T follicular helper cell (primary cell): Measurements from ENCODE around the gene PTPRN2.

Source experiments
- DNase-seq: peaks from one replicate; pipeline ENCODE4 v3.0.0-alpha.2; 2020; ENCODE audit warnings: low read depth

Gene PTPRN2

GRCh38 chr7:157829491-157829890, 758.1 kb downstream of the PTPRN2 start:
- DNase-seq: no peak

- DNase-seq: no peak
Observed at GRCh38 chr7:157828881-157829280, 758.7 kb downstream of the PTPRN2 start.

- DNase-seq: no peak
Observed at GRCh38 chr7:157828190-157828589, 759.4 kb downstream of the PTPRN2 start.

DNA sequence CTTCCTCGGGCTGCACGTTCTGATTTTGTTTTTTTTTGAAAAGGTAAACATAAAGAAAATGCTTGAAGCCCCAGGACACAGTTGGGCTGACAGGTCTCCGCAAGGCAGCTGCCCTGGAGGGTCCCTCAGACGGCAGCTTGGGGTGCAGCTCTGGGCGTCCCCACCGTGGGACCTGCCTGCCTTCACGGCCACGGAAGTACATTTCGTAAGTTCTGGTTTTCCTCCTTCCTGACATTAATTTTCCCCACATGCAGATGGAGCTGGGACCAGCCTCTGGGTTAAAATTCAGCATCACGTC, 759.8 kb downstream of the PTPRN2 start:
- DNase-seq: no peak

- DNase-seq: no peak
Observed at GRCh38 chr7:157827045-157827862, 760.4 kb downstream of the PTPRN2 start.

DNA sequence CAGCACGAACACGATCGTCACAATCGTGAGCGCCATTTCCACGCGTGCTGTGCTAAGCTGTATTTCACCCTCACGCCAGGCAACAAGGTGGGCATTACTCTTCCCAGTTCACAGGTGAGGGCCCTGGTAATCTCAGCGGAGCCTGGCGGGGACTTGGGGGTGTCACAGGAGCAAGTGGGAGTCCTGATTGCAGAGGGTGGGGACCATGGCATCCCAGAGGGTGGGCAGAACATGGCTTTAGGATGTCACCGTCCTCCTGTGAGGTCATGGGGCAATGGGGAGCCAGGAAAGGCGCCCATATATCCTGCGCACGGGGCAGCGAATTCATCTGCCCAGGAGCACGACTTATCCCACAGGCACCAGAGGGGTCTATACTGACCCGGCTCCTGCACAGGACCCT, 761.1 kb downstream of the PTPRN2 start:
- no peak for DNase-seq

GRCh38 chr7:157825325-157825724, 762.3 kb downstream of the PTPRN2 start:
- no peak for DNase-seq

- no peak for DNase-seq
Observed at GRCh38 chr7:157824819-157825121, 762.9 kb downstream of the PTPRN2 start.

DNA sequence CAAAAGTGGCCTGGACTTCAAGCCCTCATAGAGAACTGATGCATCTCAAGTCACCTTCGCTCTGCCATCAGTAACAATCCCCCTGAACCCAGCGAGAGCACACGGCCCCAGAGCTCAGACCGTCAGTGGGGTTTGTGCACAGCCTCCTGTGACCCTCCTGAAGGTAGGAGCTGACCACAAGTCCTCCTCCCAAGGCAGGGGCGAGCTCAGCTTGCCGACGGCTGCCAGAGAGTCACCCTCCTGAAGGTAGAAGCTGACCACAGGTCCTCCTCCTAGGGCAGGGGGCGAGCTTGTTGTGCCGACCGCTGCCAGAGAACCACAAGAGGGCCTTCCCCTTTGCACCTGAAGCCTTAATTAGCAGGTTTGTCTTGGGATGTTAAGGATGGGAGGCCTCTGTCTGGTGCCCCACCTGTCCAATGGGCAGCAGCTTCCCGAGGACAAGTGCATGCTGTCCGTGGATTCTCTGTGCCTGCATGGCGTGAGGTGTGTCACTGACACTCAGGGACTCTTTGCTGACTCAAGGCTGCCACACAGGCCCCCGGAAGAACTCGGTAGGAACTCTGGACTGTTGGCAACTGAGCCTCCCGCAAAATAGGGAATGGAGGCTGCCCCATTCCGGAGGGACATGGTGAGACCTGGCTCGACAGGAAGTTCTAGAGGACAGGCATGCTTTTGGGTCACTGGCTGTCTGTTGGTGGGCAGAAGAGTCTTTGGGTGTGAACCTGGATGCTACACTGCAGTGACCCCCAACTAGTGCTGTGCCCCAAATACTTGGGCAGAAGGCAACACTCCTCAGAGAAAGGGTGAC, 763.4 kb downstream of the PTPRN2 start:
- DNase-seq: no peak

DNA sequence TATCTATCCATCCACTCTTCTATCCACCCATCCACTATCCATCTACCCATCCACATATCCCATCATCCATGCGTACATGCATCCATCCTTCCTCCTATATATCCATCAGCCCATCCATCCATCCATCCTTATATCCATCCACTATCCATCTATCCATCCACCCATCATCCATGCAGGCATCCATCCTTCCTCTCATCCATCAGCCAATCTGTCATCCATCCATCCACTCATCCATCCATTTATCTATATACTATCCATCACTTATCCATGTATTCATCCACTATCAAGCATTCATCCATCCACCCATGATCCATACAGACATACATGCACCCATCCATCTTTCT, 765.0 kb downstream of the PTPRN2 start:
- DNase-seq: no peak

- no peak for DNase-seq
Observed at GRCh38 chr7:157821959-157822687, 765.5 kb downstream of the PTPRN2 start.

DNA sequence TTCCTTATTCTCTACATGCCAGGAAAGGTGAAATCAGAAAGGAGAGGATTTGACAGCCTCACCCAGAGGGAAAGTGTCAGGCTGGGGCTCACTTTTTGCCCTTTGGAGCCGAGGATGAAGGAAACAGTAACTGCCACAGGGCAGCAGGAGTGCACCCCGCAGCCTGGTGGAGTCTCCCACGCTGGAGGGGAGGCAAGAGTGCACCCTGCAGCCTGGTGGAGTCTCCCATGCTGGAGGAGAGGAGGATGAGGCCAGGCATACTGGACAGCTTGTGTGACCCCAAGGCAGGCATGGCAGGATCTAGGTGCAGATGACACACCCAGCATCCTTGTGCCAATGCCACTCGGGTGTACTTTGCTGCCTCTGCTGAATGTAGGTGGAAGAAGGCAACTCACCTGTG, 766.8 kb downstream of the PTPRN2 start:
- DNase-seq: no peak

DNA sequence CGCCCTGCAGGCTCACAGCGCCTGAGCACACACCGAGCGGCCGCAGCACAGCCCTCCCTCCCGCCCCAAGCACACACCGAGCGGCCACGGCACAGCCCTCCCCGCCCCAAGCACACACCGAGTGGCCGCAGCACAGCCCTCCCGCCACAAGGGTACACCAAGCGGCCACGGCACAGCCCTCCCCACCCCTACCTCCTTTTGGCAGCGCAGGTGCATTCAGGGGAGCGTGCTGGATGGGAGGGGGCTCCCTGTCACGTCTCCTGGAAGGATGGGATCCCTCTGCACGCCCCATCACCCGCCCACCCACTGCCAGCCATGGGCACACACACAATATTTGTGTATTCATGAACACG, 768.2 kb downstream of the PTPRN2 start:
- DNase-seq: no peak

GRCh38 chr7:157818701-157819454, 768.7 kb downstream of the PTPRN2 start:
- no peak for DNase-seq

DNA sequence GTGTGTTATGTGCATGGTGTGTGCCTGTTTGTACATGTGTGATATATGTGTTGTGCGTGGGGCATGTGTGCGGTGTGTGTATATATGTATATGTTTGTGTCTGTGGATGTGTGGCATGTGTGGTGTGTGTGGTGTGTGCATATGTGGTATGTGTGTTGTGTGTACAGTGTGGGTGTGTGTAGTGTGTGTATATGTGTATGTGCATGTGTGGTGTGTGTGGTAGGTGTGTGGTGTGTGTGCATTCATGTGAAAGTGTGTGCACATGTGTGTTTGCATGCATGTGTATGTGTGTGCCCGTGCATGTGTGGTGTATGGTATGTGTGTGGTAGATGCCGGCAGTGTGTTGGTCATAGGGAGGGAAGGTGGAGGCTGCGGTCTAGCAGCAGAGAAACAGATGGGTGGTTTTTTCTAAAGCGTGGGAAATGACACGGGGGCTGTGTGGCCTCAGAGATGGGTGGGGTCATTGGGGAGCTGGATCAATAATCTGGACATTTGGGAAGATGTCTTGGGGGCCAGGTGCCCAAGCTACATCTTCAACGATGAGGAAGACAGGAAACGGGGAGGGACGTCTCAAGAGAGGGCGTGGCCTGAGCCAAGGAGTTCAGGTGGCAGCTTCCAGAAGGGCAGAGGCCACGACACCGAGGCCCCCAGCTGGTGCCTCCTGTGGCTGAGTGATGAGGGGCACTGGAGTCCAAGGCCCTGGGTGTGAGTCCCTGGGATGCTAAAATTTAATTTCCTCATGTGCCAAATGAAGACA, 769.5 kb downstream of the PTPRN2 start:
- no peak for DNase-seq

DNA sequence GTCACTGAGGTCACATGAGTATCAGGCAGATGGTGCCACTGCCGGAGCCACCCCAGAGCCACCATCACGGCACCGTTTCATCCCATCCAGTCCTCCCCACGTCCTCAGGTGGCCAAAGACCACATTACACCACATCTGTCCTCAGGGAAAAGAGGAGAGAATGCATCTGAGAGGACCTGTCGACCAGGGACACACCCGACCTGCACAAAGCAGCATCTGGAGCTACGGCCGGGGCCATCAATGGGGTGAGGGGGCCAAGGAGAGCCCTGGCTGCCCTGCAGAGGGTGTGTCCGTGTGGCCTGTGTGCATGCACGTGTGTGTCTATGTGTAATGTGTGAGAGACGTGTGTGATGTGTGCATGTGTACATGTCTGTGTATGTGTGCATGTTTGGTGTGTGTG, 770.2 kb downstream of the PTPRN2 start:
- DNase-seq: no peak

DNA sequence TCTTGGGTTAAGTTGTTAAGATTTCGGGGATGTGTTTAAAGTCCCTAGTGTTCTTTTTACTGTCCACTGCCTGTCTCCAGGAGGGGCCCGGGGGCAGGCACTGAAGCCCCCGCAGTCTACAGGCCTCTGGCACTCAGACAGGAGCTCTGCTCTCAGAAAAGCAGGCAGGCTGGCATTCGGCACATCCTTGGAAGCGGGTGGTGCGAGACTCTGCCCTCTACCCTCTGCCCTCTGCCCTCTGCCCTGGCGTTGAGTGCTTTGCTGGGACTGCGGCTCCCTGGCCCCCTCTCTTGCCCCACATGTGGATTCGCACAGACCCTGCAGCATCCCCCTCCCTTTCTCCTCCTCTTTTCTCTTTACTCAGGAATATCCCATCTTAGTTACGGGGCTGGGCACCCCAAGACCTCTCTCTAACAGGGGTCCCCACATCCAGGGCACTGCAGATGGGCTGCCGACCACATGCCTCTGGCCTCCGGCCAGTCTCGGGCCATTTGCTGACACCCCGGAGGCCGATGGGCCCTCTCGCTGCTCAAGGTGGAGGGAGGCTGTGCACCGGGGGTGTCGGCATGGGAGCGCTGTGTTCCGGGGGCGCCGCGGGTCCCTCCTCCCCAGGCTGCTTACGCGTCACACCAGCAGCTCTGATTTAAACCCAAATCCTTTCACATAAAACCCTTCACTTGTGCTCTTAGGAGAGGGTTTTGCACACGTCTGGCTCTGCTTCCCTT, 770.9 kb downstream of the PTPRN2 start:
- DNase-seq: no peak

GRCh38 chr7:157816086-157816485, 771.5 kb downstream of the PTPRN2 start:
- no peak for DNase-seq

DNA sequence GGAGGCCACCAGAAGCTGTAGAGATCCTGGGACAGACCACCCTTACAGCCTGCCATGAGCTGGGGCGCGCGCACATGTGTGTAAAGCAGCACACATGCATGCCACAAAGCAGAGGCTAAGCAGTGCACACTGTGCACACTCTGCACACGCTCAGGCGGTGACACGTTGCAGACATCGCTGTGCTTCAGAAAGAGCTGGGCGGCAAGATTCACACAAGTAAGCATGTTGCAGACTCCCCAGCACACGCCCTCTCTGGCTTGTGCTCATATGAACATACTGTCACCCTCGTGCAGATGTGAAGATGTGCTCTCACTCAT, 772.0 kb downstream of the PTPRN2 start:
- DNase-seq: no peak

GRCh38 chr7:157814931-157815705, 772.5 kb downstream of the PTPRN2 start:
- DNase-seq: no peak
